HG02571 (cell line): ENCODE results near the gene GAST.

Source experiments
- ATAC-seq: cut with Tn5 transposase; IDR thresholded peaks from one replicate; pipeline ENCODE4 v1.9.1; 2021; ENCODE audit warnings: mild to moderate bottlenecking, moderate library complexity; ENCODE audit not compliant: unreplicated experiment

Gene GAST

GRCh38 chr17:41738801-41739112 lies 26.6 kb downstream of the GAST start:
- ATAC-seq: no peak

- ATAC-seq: no peak
Measured at GRCh38 chr17:41739661-41740352, 27.7 kb downstream of the GAST start.

GRCh38 chr17:41740506-41740905 lies 28.4 kb downstream of the GAST start:
- no peak for ATAC-seq

- no peak for ATAC-seq
Measured at GRCh38 chr17:41741709-41742108, 29.6 kb downstream of the GAST start.

GRCh38 chr17:41748275-41748674 lies 36.1 kb downstream of the GAST start:
- ATAC-seq: no peak

GRCh38 chr17:41750862-41751261 lies 38.7 kb downstream of the GAST start:
- no peak for ATAC-seq

- no peak for ATAC-seq
Measured at GRCh38 chr17:41751288-41751687, 39.2 kb downstream of the GAST start.

- no peak for ATAC-seq
Measured at GRCh38 chr17:41754066-41754465, 41.9 kb downstream of the GAST start.

- ATAC-seq: no peak
Measured at GRCh38 chr17:41758601-41759000, 46.5 kb downstream of the GAST start.

- ATAC-seq: no peak
Measured at GRCh38 chr17:41760878-41761277, 48.7 kb downstream of the GAST start.

GRCh38 chr17:41762391-41762790 lies 50.3 kb downstream of the GAST start:
- ATAC-seq: no peak

- ATAC-seq: no peak
Measured at GRCh38 chr17:41762841-41763240, 50.7 kb downstream of the GAST start.

GRCh38 chr17:41763327-41763726 lies 51.2 kb downstream of the GAST start:
- no peak for ATAC-seq
